GM19099 (cell line): ENCODE data around the gene CELSR1.
A peak's percentile ranks its signal among the peaks of the same experiment; 100 is the strongest.

Experiments used
- POLR2A ChIP-seq: IDR thresholded peaks from 3 replicates; pipeline ENCODE4 v1.6.1; 2011; ENCODE audit warnings: low read depth; ENCODE audit not compliant: insufficient read length; ENCODE audit errors: extremely low read depth

CELSR1 gene

DNA sequence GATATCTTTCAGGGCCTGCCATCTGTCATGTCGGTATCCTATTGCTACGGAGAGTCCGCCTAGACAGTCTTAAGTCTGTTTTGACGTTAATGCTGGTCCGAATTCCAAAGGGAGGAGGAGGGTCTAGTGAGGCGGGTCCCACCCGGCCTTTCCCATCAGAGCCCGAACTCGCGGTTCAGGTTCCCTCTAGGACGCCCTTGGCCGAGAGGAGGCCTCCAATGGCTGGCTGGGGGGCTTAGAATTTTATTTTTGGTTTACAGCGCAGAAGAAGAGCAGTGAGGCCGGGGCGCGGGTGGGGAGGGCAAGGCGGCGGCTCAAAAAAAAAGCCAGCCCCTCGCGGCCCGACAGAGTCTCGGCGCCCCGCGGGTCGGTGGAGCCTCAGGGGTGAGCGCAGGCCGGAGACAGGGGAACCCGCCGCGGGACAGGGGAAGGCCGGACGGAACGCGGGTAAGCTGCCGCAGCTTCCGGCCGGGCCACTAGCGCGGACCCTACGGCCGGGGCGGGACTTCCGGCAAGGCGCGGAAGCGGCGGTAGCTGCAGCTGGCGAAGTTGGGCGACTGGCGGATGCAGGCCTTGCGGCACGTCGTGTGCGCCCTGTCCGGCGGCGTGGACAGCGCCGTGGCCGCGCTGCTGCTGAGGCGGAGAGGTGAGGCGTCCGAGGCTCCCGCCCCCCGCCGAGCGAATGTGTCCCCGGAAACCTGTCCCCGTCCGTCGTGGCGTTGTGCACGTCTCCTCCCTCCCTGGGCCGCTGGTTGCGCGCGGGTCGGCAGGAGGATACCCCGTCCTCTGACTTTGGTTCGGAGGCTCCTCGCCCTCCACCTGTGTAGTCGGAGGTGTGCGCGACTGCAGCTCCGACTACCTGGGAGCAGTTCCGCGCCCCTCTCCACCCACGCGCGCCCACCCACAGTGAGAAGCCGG is 202.0 kb downstream of the CELSR1 start, which contains the start of gene TRMU:
TRMU (plus strand) TSS at position 514 of the 918 bp plus-strand sequence; CDS start at position 565, 51 bp downstream.
- TF ChIP-seq POLR2A, result peak; percentile 82

DNA sequence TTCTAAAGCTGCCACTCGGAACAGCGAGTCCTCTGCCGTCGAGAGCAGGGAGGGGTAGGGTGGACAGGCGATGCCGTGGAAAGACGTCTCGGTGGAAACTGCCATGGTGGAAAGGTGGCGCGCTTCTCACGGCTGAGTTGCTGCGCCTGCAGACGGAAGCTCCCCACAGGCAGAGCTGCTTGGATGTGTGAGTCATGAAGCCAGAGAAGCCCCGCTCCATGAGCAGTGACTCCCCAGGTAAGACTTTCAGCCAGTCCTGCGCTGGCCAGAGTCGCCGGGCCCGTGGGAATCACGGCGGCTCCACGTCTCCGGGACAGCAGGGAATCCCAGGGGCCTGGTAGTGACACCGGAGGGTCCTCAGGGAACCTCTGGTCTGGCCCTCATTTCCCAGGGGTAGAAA is 205.9 kb downstream of the CELSR1 start:
- no peak for TF ChIP-seq POLR2A

DNA sequence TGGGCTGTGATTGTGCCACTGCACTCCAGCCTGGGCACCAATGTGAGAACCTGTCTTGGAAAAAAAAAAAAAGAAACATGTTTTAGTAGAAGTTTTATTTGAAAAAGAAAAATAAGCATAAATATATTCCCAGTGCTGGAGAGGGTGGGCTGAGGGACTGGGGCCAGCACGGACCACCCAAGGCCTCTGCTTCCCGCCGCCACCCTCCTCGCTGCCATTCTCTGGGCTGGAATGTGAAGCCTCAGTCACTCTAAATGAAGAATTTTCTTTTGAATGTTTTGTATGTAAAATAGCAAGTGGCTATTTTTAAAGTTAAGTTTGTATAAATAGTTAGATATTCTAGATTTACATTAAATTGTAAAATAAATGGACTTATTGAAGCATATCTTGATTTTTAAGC is 207.0 kb downstream of the CELSR1 start:
- TF ChIP-seq POLR2A, result no peak

DNA sequence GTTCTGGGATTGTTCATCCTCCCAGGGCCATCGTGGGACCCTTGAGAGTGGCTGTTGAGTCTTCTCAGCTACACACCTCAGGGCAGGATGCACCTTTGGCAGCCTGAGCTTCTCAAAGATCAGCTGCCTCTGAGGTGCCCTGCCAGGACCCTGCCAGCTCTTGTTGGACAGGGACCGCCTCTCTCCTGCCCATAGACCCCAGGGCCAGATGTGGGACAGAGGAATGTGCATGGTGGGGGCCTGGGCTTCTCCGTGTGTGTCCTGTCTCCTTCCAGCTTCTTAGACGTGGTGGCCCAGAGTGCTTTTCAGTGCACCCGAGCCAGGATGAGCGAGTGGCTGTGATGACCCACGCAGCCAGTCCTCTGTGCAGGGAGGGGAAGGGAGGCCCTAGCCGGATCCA is 207.8 kb downstream of the CELSR1 start:
- no peak for TF ChIP-seq POLR2A

DNA sequence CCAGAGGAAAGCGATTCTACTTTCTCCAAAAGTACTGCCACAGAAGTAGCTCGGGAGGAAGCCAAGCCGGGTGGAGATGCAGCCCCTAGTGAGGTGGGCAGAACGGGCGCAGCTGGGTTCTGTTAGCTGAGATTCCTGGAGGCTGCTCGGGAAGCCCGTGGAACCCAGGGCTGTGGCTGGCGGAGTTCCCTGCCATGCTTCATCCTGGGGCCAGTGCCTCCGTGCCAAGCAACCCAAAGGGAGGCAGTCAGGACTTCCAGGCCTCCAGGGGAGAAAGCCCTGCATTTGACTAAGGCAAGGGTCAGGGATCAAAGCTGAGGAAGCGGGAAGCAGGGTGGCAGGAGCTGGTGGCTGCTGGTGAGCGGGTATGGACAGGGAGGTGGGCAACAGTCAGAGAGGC is 208.6 kb downstream of the CELSR1 start:
- no peak for TF ChIP-seq POLR2A

DNA sequence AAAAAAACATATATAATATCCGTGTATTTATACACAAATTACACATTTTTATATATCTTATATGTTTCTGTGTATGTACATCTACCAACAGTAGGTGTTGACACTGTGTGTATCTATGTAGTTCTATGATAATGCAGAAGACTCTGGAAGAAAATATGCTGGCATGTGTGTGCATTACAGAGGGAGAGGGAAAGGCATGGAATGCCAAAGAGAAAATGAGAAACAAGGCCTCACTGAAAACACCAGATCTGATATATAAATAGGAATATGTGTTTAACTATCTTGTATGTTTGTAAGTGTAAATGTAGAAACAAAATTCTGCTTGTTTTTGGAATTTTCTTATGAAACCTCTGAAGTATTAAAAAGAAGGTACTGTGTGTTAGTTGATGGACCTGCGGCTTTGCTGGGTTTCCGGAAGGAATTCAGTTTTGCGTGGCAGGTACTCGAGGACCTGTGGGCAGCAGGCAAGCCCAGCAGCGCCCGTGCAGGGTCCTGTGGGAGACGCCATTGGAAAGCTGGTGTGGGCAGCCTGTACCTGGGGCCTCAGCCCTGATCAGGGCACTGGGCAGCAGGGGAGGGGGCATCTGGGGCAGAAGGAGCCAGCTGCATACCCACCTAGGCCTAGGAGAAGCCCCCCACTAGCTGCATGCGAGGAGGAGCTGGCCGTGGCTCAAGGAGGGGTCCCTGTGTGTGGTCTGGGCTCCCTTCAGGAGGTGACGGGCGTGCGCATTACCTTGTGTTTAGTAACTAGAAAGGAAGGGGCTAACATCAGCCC is 209.5 kb downstream of the CELSR1 start:
- no peak for TF ChIP-seq POLR2A

DNA sequence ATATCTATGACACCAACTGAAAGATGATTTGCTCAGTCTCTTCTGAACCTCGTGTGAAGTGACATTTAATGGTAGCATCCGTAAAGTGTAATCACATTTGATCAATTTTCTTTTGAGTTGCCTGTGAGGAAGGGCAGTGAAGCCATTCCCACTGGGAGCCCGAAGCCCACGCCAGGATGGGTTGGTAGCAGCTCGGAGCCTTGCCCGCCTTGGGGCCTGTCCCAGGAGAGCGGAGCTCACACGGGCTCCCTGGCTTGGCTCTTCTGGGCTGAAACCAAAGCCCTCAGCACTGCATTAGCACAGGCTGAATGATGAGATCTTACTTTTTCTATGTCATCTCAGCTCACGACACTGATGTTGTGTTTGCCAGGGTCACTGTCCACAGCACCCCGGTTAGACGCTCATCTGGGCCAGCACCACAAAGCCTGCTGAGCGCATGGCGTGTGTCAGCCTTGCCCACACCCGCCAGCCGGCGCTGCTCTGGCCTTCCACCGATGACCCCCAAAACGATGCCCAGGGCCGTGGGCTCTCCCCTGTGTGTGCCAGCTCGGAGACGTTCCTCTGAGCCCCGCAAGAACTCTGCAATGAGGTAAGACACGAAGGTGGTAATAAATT is 211.2 kb downstream of the CELSR1 start:
- TF ChIP-seq POLR2A, result no peak

DNA sequence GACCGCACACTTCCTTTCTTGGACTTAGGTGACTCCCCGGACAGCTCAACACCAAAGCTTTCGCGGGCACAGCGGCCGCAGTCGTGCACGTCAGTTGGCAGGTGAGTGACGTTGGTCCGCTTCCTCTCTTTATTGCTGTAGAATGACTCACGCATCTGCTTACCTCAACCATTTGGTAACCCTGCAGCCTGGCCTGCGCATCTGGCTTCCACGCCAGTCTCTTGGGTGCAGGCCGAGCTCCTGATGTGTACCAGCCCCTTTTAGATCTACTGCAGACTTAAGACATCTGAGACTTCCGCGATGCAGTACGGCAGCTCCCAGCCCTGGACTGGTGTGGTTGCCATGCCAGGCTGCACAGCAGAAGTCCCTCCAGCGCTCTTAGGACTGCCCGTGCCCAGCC is 214.3 kb downstream of the CELSR1 start:
- TF ChIP-seq POLR2A, result no peak

DNA sequence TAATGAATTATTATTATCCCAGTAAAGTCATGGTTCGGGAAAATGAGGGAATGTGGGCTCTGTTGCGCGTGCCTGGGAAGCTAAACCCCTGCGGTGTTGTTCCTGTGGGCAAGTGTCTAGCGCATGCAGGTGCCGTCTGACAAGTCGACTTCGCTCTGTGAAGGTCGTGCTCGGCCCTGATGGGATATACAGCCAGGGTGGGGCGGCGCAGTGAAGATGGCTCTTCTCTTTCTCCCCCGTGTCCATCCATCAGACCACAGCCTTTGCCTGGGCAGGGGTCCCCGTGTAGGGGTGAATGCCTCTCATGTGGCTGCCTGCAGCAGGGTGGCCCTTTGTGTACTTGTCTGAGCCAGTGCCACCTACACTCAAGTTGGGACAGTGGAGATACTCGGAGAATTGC is 214.7 kb downstream of the CELSR1 start:
- no peak for TF ChIP-seq POLR2A

DNA sequence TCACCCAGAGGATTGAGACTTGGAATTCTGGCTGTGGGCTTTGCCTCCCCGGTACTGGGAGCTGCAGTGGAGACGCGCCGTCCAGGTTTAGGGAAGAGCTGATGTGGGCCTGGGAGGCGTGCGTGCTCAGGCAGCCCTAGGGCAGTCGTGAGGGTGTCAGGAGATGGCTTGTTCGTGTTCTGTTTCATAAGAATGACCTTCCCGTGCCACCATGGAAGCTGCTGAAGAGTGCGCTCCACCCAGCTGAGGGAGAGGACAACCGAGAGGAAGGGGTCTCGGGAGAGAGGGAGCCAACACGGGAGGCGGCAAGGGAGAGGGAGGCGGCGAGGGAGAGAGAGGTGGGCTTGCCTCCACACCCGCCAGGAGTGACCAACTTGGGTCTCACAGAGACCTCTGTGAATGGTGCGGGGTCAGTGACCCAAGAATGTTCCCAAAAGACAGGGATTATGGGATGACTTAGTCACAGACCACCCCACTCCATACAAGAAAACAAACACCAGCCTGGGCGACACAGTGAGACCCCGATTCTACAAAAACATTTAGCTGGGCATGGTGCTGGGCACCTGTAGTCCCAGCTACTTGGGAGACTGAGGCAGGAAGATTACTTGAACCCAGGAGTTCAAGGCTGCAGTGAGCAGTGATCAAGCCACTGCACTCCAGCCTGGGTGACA is 216.6 kb downstream of the CELSR1 start:
- no peak for TF ChIP-seq POLR2A

DNA sequence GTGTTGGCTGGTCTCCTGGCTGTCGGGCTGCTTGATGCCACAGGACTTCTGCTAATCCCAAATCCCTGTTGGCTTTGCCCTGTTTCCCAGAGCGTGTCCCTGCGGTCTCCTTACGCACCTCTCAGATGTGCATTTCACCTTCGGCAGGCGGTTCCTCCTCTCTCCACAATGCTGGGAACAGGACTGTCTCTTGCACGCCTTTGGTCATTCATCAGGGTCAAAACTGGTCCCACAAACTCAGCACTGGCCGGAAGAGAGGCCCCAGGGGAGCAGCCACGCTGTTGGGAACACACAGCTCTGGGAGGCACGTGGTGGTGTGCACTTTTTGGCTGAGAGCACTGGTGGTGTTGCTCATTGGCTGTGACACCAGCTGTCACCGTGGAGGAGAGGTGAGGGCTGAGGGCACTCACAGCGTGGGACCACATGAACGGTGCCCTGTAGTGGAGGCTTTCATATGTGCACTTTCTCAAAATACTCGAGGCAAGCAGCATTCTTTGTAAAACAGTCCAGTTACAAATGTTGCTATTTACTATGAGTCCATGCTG is 217.2 kb downstream of the CELSR1 start:
- TF ChIP-seq POLR2A, result no peak

DNA sequence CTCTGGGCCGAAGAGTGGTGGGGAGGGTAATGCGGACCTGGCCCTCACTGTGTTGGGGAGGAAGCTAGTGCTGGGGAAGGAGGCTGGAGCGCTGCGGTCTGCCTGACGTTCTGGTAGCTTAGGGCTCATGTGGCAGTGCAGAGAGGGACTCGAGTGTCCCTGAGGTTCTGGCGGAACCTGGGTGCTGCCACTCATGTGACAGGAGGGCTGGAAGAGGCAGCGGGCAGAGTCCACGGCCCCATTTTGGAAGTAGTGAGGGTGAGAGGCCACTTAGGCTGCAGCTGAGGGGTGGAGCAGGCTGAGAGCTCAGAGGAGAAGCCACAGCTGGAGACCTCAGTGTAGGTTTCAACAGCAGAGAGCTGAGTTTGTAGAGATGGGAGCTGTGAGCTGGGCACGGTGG is 218.1 kb downstream of the CELSR1 start:
- no peak for TF ChIP-seq POLR2A

DNA sequence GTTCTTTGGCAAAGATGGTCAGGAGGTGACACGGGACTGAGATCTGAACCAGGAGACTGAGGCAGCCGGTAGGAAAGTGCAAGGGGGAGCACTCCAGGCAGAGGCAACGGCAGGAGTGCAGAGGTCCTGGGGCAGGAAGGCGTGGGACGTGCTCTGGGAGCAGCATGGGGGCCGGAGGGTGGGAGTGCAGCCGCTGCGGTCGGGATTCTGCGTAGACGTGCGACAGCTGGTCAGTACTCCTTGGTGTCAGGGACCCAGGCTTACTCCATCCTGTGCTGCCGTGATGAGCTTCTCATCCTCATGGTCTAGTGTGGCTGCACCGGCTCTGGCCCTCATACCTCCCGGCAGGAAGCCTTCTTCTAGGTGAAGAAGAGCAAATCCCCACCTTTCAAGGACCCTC is 218.8 kb downstream of the CELSR1 start:
- no peak for TF ChIP-seq POLR2A

DNA sequence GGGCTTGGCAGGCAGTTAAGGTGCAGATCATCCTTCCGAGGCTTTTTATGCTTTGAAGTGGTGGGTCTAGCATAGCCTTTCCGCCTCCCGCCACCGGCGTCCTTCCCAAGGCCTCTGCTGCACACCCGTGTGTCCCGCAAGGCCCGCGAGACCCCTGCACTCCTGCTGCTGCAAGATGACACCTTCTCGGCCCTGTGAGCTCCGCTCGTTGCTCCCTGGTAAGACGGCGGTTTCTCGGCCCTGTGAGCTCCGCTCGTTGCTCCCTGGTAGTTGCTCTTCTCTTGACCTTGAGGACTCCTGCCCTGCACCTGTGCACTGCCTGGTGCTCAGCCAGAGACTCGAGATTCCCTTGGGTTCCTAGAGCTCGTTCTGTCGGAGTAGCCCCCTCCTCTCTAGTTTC is 219.8 kb downstream of the CELSR1 start:
- TF ChIP-seq POLR2A, result no peak

DNA sequence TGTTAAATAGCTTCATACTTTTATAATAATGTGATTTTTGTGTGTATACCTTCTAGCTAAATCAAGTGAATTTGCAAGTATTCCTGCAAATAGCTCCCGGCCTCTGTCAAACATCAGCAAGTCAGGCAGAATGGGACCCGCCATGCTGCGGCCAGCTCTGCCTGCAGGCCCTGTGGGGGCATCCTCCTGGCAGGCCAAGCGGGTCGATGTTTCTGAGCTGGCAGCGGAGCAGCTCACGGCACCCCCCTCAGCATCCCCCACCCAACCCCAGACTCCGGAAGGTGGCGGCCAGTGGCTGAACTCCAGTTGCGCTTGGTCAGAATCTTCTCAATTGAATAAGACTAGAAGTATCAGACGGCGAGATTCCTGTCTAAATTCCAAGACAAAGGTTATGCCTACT is 221.4 kb downstream of the CELSR1 start:
- no peak for TF ChIP-seq POLR2A
